HEK293 (cell line): Measurements from ENCODE around the gene PDLIM5.

Experiments
- CTCF ChIA-PET: fragments of 350-600 bp; formaldehyde crosslinking; extraction: SDS; loops from one replicate; lab custom pipeline; 2021; ENCODE audit warnings: antibody characterized with exemption; lab: Yijun Ruan, JAX
- POLR2A ChIA-PET: fragments of 300-600 bp; formaldehyde crosslinking; extraction: SDS; loops from one replicate; lab custom pipeline; 2020; ENCODE audit warnings: antibody characterized with exemption, inconsistent platforms; lab: Yijun Ruan, JAX
- H3K27ac ChIP-seq: fragments of 200-500 bp; sonication (Bioruptor generic); 2 replicates; pipeline ENCODE4 v1.5.1; 2014; ENCODE audit warnings: low read depth, low read length, control low read depth, inconsistent platforms; ENCODE audit errors: extremely low read depth
- H3K36me3 ChIP-seq, 2 experiments: fragments of 200-500 bp in 1 of 2; sonication (Bioruptor generic) in 1 of 2; 1 replicate in 1 of 2; 2 replicates in 1 of 2; pipeline ENCODE4 v1.5.1; 2014 to 2017; ENCODE audit warnings: inconsistent platforms in 2 of 2, low read length in 2 of 2; ENCODE audit not compliant: control insufficient read depth in 2 of 2, insufficient read depth in 1 of 2
- H3K4me1 ChIP-seq: fragments of 200-500 bp; sonication (Bioruptor generic); 2 replicates; pipeline ENCODE4 v1.5.1; 2014; ENCODE audit warnings: mild to moderate bottlenecking, low read length, inconsistent platforms; ENCODE audit not compliant: control insufficient read depth, insufficient read depth
- H3K4me3 ChIP-seq: 2 replicates; pipeline ENCODE4 v1.5.1; 2011; ENCODE audit warnings: low read depth, mild to moderate bottlenecking, control low read depth, low read length, moderate library complexity
- H3K9me3 ChIP-seq: fragments of 200-500 bp; sonication (Bioruptor generic); 2 replicates; pipeline ENCODE4 v1.5.1; 2014; ENCODE audit warnings: low read depth, low read length, inconsistent platforms; ENCODE audit not compliant: control insufficient read depth, insufficient read depth
- IKZF3 ChIP-seq: fragments of 450-650 bp; IDR thresholded peaks from 2 replicates; pipeline ENCODE4 v1.5.0; 2018; ENCODE audit warnings: missing biosample characterization, mild to moderate bottlenecking, missing genetic modification characterization, moderate library complexity
- KLF9 ChIP-seq: fragments of 450-650 bp; formaldehyde crosslinking; IDR thresholded peaks from 2 replicates; pipeline ENCODE4 v1.5.1; 2016; ENCODE audit warnings: missing biosample characterization, missing genetic modification characterization, low read depth
- OSR2 ChIP-seq: fragments of 450-650 bp; formaldehyde crosslinking; IDR thresholded peaks from 2 replicates; pipeline ENCODE4 v1.5.1; 2016; ENCODE audit warnings: missing biosample characterization, missing genetic modification characterization
- PRDM10 ChIP-seq: fragments of 450-650 bp; formaldehyde crosslinking; IDR thresholded peaks from 2 replicates; pipeline ENCODE4 v1.5.1; 2016; ENCODE audit warnings: missing biosample characterization, missing genetic modification characterization
- SCRT2 ChIP-seq: fragments of 450-650 bp; formaldehyde crosslinking; IDR thresholded peaks from 2 replicates; pipeline ENCODE4 v1.5.1; 2016; ENCODE audit warnings: missing biosample characterization, missing genetic modification characterization
- ZBTB26 ChIP-seq: fragments of 450-650 bp; formaldehyde crosslinking; optimal IDR thresholded peaks from 2 replicates; pipeline ENCODE3; 2016; ENCODE audit warnings: missing biosample characterization, mild to moderate bottlenecking, missing genetic modification characterization
- ZNF138 ChIP-seq: fragments of 450-650 bp; formaldehyde crosslinking; IDR thresholded peaks from 2 replicates; pipeline ENCODE4 v1.5.1; 2016; ENCODE audit warnings: missing biosample characterization, missing genetic modification characterization, borderline replicate concordance
- ZNF341 ChIP-seq: fragments of 450-650 bp; formaldehyde crosslinking; IDR thresholded peaks from 2 replicates; pipeline ENCODE4; 2016; ENCODE audit warnings: low read depth, missing biosample characterization, missing genetic modification characterization
- ZNF501 ChIP-seq: fragments of 450-650 bp; formaldehyde crosslinking; IDR thresholded peaks from 2 replicates; pipeline ENCODE4 v1.5.1; 2016; ENCODE audit warnings: missing biosample characterization, missing genetic modification characterization
- ZNF530 ChIP-seq: fragments of 450-650 bp; formaldehyde crosslinking; IDR thresholded peaks from 2 replicates; pipeline ENCODE4 v1.5.1; 2016; ENCODE audit warnings: low read depth, missing biosample characterization, missing genetic modification characterization
- ZNF555 ChIP-seq: fragments of 450-650 bp; formaldehyde crosslinking; conservative IDR thresholded peaks from 2 replicates; pipeline ENCODE4 v1.5.1; 2017; ENCODE audit warnings: missing biosample characterization, mild to moderate bottlenecking, missing genetic modification characterization, inconsistent platforms
- ZNF692 ChIP-seq: fragments of 450-650 bp; formaldehyde crosslinking; IDR thresholded peaks from 2 replicates; pipeline ENCODE4 v1.5.1; 2016; ENCODE audit warnings: missing biosample characterization, missing genetic modification characterization
- ZSCAN30 ChIP-seq: fragments of 450-650 bp; IDR thresholded peaks from 2 replicates; pipeline ENCODE4 v1.5.1; 2018; ENCODE audit warnings: missing biosample characterization, mild to moderate bottlenecking, missing genetic modification characterization, moderate library complexity
- TF ChIP-seq, protein P1 (sequence below): fragments of 450-650 bp; formaldehyde crosslinking; IDR thresholded peaks from 2 replicates; pipeline ENCODE4 v1.5.1; 2016; ENCODE audit warnings: missing biosample characterization, missing genetic modification characterization
- TF ChIP-seq, protein P2 (sequence below): fragments of 450-650 bp; formaldehyde crosslinking; conservative IDR thresholded peaks from 2 replicates; pipeline ENCODE4 v1.5.1; 2016; ENCODE audit warnings: low read depth, missing biosample characterization, missing genetic modification characterization

The PDLIM5 gene

GRCh38 chr4:94577136-94577535 is 125.4 kb downstream of the PDLIM5 start:
- CTCF ChIA-PET, result no interaction called here
- H3K27ac ChIP-seq, result no peak overlapping the region
- POLR2A ChIA-PET, result no interaction called here
- TF ChIP-seq OSR2 (tag by site-specific recombination) (0 out of 2 replicates have a peak, but pooled peaks have one; percentile 31), ZNF692 (tag by site-specific recombination) (no peak), ZNF341 (tag by site-specific recombination) (peak; percentile 52; the same call in 1 of the 2 replicates), KLF9 (tag by site-specific recombination) (no peak), PRDM10 (0 out of 2 replicates have a peak, but pooled peaks have one; percentile 15)
- TF ChIP-seq, all 188 proteins: peak for 3
- H3K4me3 ChIP-seq, result no peak overlapping the region
- peaks cover 2% of the 10 kb centered on the region for H3K4me1 ChIP-seq
- peaks cover 0 to 5% of the 10 kb centered on the region in 2 experiments; a peak in 1 of 3 replicates for H3K36me3 ChIP-seq
- H3K9me3 ChIP-seq, result no peaks in the 10 kb centered on the region

GRCh38 chr4:94578195-94578594 is 126.5 kb downstream of the PDLIM5 start:
- H3K9me3 ChIP-seq, result no peaks in the 10 kb centered on the region
- H3K4me3 ChIP-seq, result no peak overlapping the region
- CTCF ChIA-PET, result no interaction called here
- no peaks in the 10 kb centered on the region; the same call in 1 of the 2 replicates for H3K4me1 ChIP-seq
- H3K36me3 ChIP-seq, result peaks cover 0 to 5% of the 10 kb centered on the region in 2 experiments; a peak in 1 of 3 replicates
- TF ChIP-seq, protein P1, sequence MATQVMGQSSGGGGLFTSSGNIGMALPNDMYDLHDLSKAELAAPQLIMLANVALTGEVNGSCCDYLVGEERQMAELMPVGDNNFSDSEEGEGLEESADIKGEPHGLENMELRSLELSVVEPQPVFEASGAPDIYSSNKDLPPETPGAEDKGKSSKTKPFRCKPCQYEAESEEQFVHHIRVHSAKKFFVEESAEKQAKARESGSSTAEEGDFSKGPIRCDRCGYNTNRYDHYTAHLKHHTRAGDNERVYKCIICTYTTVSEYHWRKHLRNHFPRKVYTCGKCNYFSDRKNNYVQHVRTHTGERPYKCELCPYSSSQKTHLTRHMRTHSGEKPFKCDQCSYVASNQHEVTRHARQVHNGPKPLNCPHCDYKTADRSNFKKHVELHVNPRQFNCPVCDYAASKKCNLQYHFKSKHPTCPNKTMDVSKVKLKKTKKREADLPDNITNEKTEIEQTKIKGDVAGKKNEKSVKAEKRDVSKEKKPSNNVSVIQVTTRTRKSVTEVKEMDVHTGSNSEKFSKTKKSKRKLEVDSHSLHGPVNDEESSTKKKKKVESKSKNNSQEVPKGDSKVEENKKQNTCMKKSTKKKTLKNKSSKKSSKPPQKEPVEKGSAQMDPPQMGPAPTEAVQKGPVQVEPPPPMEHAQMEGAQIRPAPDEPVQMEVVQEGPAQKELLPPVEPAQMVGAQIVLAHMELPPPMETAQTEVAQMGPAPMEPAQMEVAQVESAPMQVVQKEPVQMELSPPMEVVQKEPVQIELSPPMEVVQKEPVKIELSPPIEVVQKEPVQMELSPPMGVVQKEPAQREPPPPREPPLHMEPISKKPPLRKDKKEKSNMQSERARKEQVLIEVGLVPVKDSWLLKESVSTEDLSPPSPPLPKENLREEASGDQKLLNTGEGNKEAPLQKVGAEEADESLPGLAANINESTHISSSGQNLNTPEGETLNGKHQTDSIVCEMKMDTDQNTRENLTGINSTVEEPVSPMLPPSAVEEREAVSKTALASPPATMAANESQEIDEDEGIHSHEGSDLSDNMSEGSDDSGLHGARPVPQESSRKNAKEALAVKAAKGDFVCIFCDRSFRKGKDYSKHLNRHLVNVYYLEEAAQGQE (tag by site-specific recombination), result peak; percentile 32; the same call in 1 of the 2 replicates
- 0 out of 2 replicates have a peak, but pooled peaks have one; percentile 26 for TF ChIP-seq ZSCAN30
- TF ChIP-seq ZNF530 (tag by site-specific recombination), result no peak
- TF ChIP-seq ZNF501 (tag by site-specific recombination), result no peak
- TF ChIP-seq, all 188 proteins: peak for 2
- H3K27ac ChIP-seq, result no peak overlapping the region
- POLR2A ChIA-PET, result no interaction called here

- H3K36me3 ChIP-seq, result peaks cover 4 to 8% of the 10 kb centered on the region in 2 experiments; a peak in 2 of 3 replicates
- H3K4me3 ChIP-seq, result no peak overlapping the region
- H3K27ac ChIP-seq, result no peak overlapping the region
- no peaks in the 10 kb centered on the region for H3K9me3 ChIP-seq
- TF ChIP-seq OSR2 (tag by site-specific recombination), result no peak
- no peak for TF ChIP-seq ZBTB26 (tag by site-specific recombination)
- TF ChIP-seq, protein P2, sequence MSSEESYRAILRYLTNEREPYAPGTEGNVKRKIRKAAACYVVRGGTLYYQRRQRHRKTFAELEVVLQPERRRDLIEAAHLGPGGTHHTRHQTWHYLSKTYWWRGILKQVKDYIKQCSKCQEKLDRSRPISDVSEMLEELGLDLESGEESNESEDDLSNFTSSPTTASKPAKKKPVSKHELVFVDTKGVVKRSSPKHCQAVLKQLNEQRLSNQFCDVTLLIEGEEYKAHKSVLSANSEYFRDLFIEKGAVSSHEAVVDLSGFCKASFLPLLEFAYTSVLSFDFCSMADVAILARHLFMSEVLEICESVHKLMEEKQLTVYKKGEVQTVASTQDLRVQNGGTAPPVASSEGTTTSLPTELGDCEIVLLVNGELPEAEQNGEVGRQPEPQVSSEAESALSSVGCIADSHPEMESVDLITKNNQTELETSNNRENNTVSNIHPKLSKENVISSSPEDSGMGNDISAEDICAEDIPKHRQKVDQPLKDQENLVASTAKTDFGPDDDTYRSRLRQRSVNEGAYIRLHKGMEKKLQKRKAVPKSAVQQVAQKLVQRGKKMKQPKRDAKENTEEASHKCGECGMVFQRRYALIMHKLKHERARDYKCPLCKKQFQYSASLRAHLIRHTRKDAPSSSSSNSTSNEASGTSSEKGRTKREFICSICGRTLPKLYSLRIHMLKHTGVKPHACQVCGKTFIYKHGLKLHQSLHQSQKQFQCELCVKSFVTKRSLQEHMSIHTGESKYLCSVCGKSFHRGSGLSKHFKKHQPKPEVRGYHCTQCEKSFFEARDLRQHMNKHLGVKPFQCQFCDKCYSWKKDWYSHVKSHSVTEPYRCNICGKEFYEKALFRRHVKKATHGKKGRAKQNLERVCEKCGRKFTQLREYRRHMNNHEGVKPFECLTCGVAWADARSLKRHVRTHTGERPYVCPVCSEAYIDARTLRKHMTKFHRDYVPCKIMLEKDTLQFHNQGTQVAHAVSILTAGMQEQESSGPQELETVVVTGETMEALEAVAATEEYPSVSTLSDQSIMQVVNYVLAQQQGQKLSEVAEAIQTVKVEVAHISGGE, result no peak
- TF ChIP-seq ZNF555 (tag by site-specific recombination), result no peak
- TF ChIP-seq IKZF3 (tag by site-specific recombination), result no peak
- TF ChIP-seq SCRT2, result no peak
- TF ChIP-seq ZNF530 (tag by site-specific recombination), result no peak
- TF ChIP-seq ZNF138 (tag by site-specific recombination), result no peak
- CTCF ChIA-PET, result no interaction called here
- POLR2A ChIA-PET, result no interaction called here
- no peaks in the 10 kb centered on the region; the same call in 1 of the 2 replicates for H3K4me1 ChIP-seq
Observed at GRCh38 chr4:94581766-94582165, 130.0 kb downstream of the PDLIM5 start.
